T1000 (cell line): ENCODE measurements around the gene CCR5AS.
"Not testable (repeated sequence)": the region's sequence is repeated elsewhere in the genome, so short reads cannot be mapped to it uniquely, and the experiment has no call there.

Source experiments
- DNase-seq: peaks from one replicate; lab custom pipeline; 2025; ENCODE audit warnings: mixed read lengths; lab: John Stamatoyannopoulos, UW

Gene CCR5AS

GRCh38 chr3:46406788-46407611, at the start of gene CCR5AS, which contains the start of gene CCRL2:
Gene CCR5AS, minus strand, starts transcription at chr3:46407066.
Gene CCRL2, plus strand, starts transcription at chr3:46407259. Its CDS starts 821 bp downstream, at chr3:46408080.
- DNase-seq, result no peak

- DNase-seq, result no peak
Observed at GRCh38 chr3:46456118-46456517, 49.3 kb upstream of the CCR5AS start.

- no peak for DNase-seq
Observed at GRCh38 chr3:46455231-46456115, 48.6 kb upstream of the CCR5AS start.

DNA sequence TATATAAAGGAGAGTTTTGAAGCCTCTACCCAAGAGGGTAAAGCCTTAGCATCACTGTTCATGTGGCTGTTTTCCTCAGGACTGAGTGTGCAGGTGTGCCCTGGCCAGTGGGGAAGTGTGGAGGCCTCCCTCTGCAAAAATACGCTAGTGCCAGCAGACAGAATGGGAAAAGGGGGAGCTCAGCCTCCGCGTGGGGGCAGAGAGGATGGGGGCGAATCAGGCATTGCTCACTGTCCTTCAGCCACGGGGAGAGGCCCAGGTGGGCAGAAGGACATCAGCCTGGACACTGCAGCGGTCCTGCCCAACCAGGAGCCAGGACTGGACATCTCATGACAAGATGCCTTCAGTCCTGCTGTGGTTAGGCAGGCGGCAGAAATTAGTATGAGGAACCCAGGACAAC, 47.7 kb upstream of the CCR5AS start:
- DNase-seq, result no peak

- DNase-seq, result no peak
Observed at GRCh38 chr3:46454209-46454595, 47.3 kb upstream of the CCR5AS start.

DNA sequence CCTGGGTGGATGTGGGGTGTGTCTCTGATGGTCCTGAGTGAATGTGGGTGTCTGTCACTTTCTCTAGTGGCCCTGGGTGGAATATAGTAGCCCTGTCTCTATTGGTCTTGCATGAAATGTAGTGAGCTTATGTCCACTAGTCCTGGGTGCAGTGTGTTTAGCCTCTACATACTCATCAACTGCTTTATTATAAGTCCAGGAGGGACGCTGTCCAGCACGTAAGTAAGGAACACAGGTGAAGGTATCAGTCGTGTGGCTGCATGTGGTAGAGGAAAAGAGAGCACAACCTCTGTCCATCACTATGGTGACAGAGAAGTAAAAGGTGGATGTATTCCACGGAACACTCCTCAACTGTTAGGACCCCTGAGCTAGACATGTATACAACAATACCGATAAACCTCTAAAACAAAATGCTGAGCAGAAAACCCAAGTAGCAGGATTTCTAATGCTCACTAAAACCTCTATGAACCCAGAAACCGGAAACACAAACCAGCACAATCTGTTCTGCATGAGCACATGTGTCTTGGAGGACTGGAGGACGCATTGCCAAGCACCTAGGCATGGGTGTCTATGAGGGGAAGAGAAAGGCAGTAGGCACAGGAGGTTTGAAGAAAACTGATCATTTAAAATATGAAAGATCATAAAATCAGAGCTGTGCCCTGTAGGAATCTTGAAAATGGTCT, 46.8 kb upstream of the CCR5AS start:
- no peak for DNase-seq

GRCh38 chr3:46449755-46450552, 43.1 kb upstream of the CCR5AS start:
- DNase-seq, result no peak

DNA sequence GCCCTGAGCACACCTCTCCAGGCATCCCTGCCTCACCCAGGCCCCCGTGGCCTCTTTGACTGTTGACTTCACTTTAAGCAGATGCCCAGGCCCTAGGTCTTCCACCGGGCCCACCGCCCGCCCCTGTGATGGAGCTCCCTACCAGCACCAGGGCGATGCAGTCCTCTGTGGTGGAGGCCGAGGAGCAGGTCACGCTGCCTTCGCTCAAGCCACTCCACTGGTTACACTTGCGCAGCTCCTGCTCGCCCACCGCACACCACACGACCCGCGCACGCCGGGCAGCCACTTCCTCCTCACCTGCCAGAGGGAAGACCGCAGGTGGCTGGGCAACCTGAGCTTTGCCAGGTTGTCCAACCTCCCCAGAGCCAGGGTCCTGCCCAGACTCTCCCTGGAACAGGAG, 41.9 kb upstream of the CCR5AS start:
- no peak for DNase-seq

- no peak for DNase-seq
Observed at GRCh38 chr3:46447228-46447985, 40.5 kb upstream of the CCR5AS start.

- DNase-seq, result no peak
Observed at GRCh38 chr3:46442576-46443530, 36.0 kb upstream of the CCR5AS start.

- DNase-seq, result no peak
Observed at GRCh38 chr3:46440531-46441294, 33.8 kb upstream of the CCR5AS start.

- no peak for DNase-seq
Observed at GRCh38 chr3:46438831-46439230, 32.0 kb upstream of the CCR5AS start.

DNA sequence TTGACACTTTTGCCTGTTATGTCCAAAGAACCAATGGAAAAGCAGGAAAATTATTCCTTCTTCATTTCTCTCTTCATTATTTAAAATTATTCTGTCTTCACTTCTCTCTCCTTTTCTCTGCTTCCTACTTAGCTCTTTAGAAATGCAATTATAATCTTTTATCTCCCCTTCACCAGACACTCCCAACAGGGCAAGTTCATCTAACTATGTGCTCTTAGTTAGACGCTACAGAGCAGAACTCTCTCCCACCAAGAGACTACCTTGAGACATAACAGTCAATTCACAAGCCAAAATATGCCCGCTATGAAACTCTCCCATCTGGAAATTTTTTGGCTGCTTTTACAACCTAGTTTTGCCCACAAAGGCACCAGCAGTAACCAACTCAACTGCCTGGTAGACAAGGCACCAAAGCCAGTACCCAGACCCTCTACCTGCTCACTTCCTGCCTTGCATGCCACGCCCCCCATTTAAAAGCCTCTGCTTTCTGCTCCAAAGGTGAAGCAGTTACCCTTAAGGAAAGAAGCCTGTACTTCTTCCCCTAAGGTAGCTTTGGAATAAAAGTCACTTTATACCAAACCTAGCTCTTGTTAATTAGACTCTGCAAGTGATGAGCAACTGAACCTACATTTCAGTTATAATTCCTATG, 28.3 kb upstream of the CCR5AS start:
- DNase-seq, result no peak

GRCh38 chr3:46433841-46434240, 27.0 kb upstream of the CCR5AS start:
- no peak for DNase-seq

- DNase-seq, result not testable (repeated sequence)
Observed at GRCh38 chr3:46433118-46433517, 26.3 kb upstream of the CCR5AS start.

- DNase-seq, result not testable (repeated sequence)
Observed at GRCh38 chr3:46431905-46432304, 25.0 kb upstream of the CCR5AS start.

GRCh38 chr3:46430879-46431278, 24.0 kb upstream of the CCR5AS start:
- not testable (repeated sequence) for DNase-seq

- DNase-seq, result no peak
Observed at GRCh38 chr3:46429671-46430070, 22.8 kb upstream of the CCR5AS start.
